ENCODE data around the gene BANP. TPM values are rescaled to one million over a fixed set of nuclear protein-coding genes. Genes with fewer than 3 reads are reported as not detected.

BANP gene
- total and polyA plus RNA-seq, 2 of the 8 experiments (the other 6 are each of a cell fraction or from before 2014, with no cell fraction given), result 25.8 to 39.8 TPM

GRCh38 chr16:87929986-87930385, 21.2 kb upstream of the BANP start:
- no peak for FAIRE-seq
- no peaks in the 10 kb centered on the region for H3K79me1 ChIP-seq (ENCODE audit: low read depth, low read length)
- no peaks in the 10 kb centered on the region for H3K23me2 ChIP-seq (ENCODE audit: low read depth, low read length)
- H3K4me3 ChIP-seq (ENCODE audit: extremely low read depth in 1 of 4, insufficient read depth in 2 of 4, low read depth in 3 of 4, low read length in 4 of 4), result no peak overlapping the region
- no peak overlapping the region for H3K27ac ChIP-seq (ENCODE audit: low read depth, low read length)
- ChIA-PET POLR2A (ENCODE audit: partially characterized antibody) (no interaction called here), CTCF (ENCODE audit: partially characterized antibody) (interaction anchor here (0.6 to 1.8 kb wide), 8 partner anchors 10 to 386 kb away, joined by 3 to 10 read pairs (median 4); no protein-coding TSS in a partner anchor)
- no peaks in the 10 kb centered on the region for H4K20me1 ChIP-seq (replicated peaks in 1 of 2; ENCODE audit: control insufficient read depth in 1 of 2, insufficient read depth in 2 of 2, low read length in 2 of 2)
- H3K36me3 ChIP-seq (ENCODE audit: control insufficient read depth in 2 of 4, insufficient read depth in 4 of 4, low read length in 3 of 4), result no peaks in the 10 kb centered on the region
- H2AK5ac ChIP-seq (ENCODE audit: low read depth, low read length), result no peak overlapping the region
- H3K9ac ChIP-seq (replicated peaks in 1 of 4; ENCODE audit: extremely low read depth in 1 of 4, low read depth in 3 of 4, low read length in 3 of 4), result no peak overlapping the region
- H3K18ac ChIP-seq (ENCODE audit: extremely low read depth, low read length), result no peak overlapping the region
- no peak overlapping the region for H4K5ac ChIP-seq (ENCODE audit: insufficient read length, low read depth, low read length)
- no peak overlapping the region for H2BK5ac ChIP-seq (ENCODE audit: low read depth, low read length)
- H3K4ac ChIP-seq (replicated peaks; ENCODE audit: insufficient read length, low read depth, low read length), result no peak overlapping the region
- H3K4me1 ChIP-seq (replicated peaks in 1 of 4; ENCODE audit: control insufficient read depth in 3 of 4, insufficient read depth in 4 of 4, low read length in 3 of 4), result peaks cover 0 to 11% (median under 1%) of the 10 kb centered on the region in 4 experiments; a peak in 3 of 7 replicates
- H2BK120ac ChIP-seq (replicated peaks; ENCODE audit: low read depth, low read length), result no peak overlapping the region
- H3K27me3 ChIP-seq (replicated peaks in 1 of 4; ENCODE audit: control insufficient read depth in 3 of 4, extremely low read depth in 1 of 4, insufficient read depth in 3 of 4, low read length in 3 of 4), result no peaks in the 10 kb centered on the region
- no peak overlapping the region for H3K14ac ChIP-seq (ENCODE audit: insufficient read length)
- H2BK15ac ChIP-seq (ENCODE audit: low read length), result no peak overlapping the region
- H4K91ac ChIP-seq (replicated peaks; ENCODE audit: insufficient read length, low read length), result no peak overlapping the region
- no peak overlapping the region for H2AFZ ChIP-seq (ENCODE audit: low read length)
- H3K79me2 ChIP-seq (ENCODE audit: control insufficient read depth in 1 of 2, insufficient read depth in 2 of 2, low read length in 2 of 2), result no peaks in the 10 kb centered on the region
- no peak overlapping the region for H3K56ac ChIP-seq (replicated peaks; ENCODE audit: insufficient read length, low read depth, low read length)
- no peak overlapping the region for H2BK12ac ChIP-seq (ENCODE audit: low read depth, low read length)
- TF ChIP-seq E2F6 (IDR thresholded peaks at IDR 0.05) (no peak), CTCF (IDR thresholded peaks at IDR 0.05; ENCODE audit: control extremely low read depth in 1 of 3, insufficient read depth in 1 of 3, low read depth in 1 of 3, low read length in 3 of 3) (no peak), SIN3A (conservative IDR thresholded peaks at IDR 0.05 in 1 of 2, IDR thresholded peaks at IDR 0.05 in 1 of 2; ENCODE audit: low read depth in 1 of 2, low read length in 2 of 2) (no peak), SUZ12 (IDR thresholded peaks at IDR 0.05; ENCODE audit: low read length) (no peak), CBX5 (IDR thresholded peaks at IDR 0.05; ENCODE audit: low read depth, low read length) (no peak), POLR2AphosphoS5 (IDR thresholded peaks at IDR 0.05; ENCODE audit: low read depth, low read length) (no peak), USF2 (IDR thresholded peaks at IDR 0.05; ENCODE audit: low read length) (no peak), RFX5 (IDR thresholded peaks at IDR 0.05; ENCODE audit: borderline replicate concordance, low read depth, low read length) (no peak)
- no peaks in the 10 kb centered on the region for H3K9me3 ChIP-seq (ENCODE audit: insufficient read depth in 2 of 2, low read depth in 1 of 2, low read length in 1 of 2)
- 85% methylated on average over 7 of the region's 7 CpGs; no CpG with 5 or more reads in 1 of the 2 experiments for WGBS, 2 experiments (ENCODE audit: extremely low coverage in 1 of 2, insufficient coverage in 1 of 2, insufficient read length in 1 of 2, insufficient replicate concordance in 2 of 2, low coverage in 1 of 2, low lambda C conversion rate in 2 of 2, missing lambda C conversion rate in 1 of 2)
- H3K23ac ChIP-seq (ENCODE audit: insufficient read length), result no peak overlapping the region
- H2BK20ac ChIP-seq (ENCODE audit: low read length), result no peak overlapping the region
- DNase-seq (ENCODE audit: low read depth in 1 of 2, low spot score in 2 of 2), result no peak
- no peak overlapping the region for H3K4me2 ChIP-seq (ENCODE audit: insufficient read depth in 1 of 2, low read depth in 2 of 2, low read length in 2 of 2)
- no peak overlapping the region for H4K8ac ChIP-seq (ENCODE audit: extremely low read depth, insufficient read depth, low read length)
